RWPE1 (cell line): ENCODE results near the gene STOX1.
A peak's percentile ranks its signal among the peaks of the same experiment; 100 is the strongest.

ENCODE experiments used
- CTCF ChIA-PET: fragments of 350-600 bp; sonication (Branson Sonifier 250); formaldehyde crosslinking; extraction: SDS; loops from one replicate; lab custom pipeline; 2021; lab: Yijun Ruan, JAX
- POLR2A ChIA-PET: fragments of 400-600 bp; formaldehyde crosslinking; extraction: SDS; loops from one replicate; lab custom pipeline; 2020; ENCODE audit warnings: antibody characterized with exemption; ENCODE audit not compliant: low non-redundant PET; lab: Yijun Ruan, JAX
- DNase-seq: peaks from one replicate; pipeline ENCODE4 v3.0.0; 2012; ENCODE audit warnings: low spot score
- H3K27ac ChIP-seq: fragments of 450-650 bp; 2 replicates; pipeline ENCODE4 v1.5.1; 2017
- TF ChIP-seq, protein P1 (sequence below): fragments of 450-650 bp; conservative IDR thresholded peaks from 2 replicates; pipeline ENCODE4 v1.5.1; 2017; ENCODE audit warnings: low read depth, mild to moderate bottlenecking

Gene STOX1

DNA sequence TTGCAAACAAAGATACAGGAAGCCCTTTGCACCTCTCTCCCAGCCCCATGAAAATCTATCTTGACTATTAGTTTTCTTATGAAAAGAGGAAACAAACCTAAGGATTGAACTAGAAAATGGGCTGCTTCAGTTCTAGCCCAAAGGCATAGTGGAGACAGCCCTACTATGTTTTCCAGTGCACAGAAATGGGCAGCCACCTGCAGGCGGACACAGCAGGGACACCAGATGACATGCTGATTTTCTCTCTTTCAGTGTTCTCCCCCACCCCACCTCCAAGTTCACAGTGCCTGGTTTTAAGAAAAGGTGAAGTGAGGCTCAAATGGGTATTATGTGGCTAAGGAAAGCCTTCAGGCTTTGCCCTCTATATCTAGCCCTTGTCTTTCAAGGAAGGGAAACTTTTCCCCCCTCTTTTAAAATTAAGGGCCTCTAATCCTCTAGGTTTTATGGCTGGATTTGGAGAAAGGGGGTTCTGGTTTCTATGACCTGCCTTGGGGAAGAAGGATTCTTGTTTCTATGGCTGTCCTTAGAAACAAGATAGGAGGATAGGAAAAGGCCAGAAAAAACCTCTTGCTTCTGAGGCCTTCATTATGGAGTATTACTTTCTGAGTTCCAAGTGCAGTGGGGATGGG, 50.3 kb downstream of the STOX1 start:
- CTCF ChIA-PET, result no interaction called here
- H3K27ac ChIP-seq, result no peak overlapping the region
- POLR2A ChIA-PET, result no interaction called here
- TF ChIP-seq, protein P1, sequence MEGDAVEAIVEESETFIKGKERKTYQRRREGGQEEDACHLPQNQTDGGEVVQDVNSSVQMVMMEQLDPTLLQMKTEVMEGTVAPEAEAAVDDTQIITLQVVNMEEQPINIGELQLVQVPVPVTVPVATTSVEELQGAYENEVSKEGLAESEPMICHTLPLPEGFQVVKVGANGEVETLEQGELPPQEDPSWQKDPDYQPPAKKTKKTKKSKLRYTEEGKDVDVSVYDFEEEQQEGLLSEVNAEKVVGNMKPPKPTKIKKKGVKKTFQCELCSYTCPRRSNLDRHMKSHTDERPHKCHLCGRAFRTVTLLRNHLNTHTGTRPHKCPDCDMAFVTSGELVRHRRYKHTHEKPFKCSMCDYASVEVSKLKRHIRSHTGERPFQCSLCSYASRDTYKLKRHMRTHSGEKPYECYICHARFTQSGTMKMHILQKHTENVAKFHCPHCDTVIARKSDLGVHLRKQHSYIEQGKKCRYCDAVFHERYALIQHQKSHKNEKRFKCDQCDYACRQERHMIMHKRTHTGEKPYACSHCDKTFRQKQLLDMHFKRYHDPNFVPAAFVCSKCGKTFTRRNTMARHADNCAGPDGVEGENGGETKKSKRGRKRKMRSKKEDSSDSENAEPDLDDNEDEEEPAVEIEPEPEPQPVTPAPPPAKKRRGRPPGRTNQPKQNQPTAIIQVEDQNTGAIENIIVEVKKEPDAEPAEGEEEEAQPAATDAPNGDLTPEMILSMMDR, result no peak
- DNase-seq, result no peak

DNA sequence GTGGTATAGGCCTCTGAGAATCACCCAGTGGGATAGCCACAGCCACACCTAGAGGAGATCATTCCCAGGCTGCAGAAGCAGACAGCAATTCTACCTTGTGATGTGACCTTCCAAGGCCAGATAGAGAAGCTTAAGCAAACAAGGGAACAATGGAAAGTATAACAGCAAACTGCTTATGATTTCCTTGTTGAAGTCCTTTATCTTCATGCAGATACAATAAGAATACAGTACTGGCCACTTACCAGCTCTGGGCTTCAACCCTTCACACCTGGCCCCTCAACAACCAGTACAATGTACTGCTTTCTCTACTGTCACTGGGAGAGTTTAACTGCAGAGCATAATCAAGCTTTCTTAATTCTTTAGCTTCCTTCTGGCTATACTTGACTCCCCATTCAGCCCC, 51.2 kb downstream of the STOX1 start:
- no peak overlapping the region for H3K27ac ChIP-seq
- POLR2A ChIA-PET, result interaction anchor here (0.6 kb wide), 1 partner anchor 49 kb away, joined by 7 read pairs; no protein-coding TSS in a partner anchor
- CTCF ChIA-PET, result interaction anchor here (0.9 kb wide), 1 partner anchor 11 kb away, joined by 3 read pairs; no protein-coding TSS in a partner anchor
- TF ChIP-seq, protein P1, result no peak
- DNase-seq, result no peak

DNA sequence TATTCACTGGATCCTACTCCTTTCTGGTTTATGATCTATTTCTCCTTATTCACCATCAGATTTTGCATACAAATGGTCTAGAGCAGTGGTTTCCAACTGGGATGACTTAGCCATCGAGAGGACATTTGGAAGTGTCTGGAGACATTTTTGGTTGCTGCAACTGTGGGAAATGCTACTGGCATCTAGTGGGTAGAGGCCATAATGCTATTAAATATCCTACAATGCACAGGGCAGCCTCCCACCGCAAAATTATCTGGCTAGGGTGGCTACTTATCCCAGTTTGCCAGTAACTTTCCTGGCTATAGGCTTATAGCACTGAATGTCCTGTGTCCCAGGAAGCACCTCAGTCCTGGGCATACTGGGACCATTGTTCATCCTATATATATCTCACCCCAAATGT, 52.3 kb downstream of the STOX1 start:
- ChIA-PET CTCF (no interaction called here), POLR2A (no interaction called here)
- DNase-seq, result no peak
- TF ChIP-seq, protein P1, result no peak
- no peak overlapping the region for H3K27ac ChIP-seq

DNA sequence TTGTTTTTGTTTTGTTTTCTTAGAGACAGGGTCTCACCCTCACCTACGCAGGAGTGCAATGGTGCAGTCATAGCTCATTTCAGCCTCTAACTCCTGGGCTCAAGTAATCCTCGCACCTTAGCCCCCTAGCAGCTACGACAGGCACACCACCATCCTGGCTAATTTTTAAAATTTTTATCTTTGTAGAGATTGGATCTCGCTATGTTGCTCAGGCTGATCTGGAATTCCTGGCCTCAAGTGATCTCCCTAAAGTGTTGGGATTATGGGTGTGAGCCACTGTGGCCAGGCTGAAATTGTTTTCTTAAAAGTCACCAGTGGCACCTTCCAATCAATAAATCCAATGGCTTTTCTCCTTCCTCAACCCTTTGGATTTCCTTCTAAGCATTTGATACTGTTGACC, 52.9 kb downstream of the STOX1 start:
- TF ChIP-seq, protein P1, result no peak
- DNase-seq, result no peak
- CTCF ChIA-PET, result interaction anchor here (0.6 kb wide), 1 partner anchor 189 kb away, joined by 4 read pairs; no protein-coding TSS in a partner anchor
- POLR2A ChIA-PET, result no interaction called here
- H3K27ac ChIP-seq, result no peak overlapping the region

DNA sequence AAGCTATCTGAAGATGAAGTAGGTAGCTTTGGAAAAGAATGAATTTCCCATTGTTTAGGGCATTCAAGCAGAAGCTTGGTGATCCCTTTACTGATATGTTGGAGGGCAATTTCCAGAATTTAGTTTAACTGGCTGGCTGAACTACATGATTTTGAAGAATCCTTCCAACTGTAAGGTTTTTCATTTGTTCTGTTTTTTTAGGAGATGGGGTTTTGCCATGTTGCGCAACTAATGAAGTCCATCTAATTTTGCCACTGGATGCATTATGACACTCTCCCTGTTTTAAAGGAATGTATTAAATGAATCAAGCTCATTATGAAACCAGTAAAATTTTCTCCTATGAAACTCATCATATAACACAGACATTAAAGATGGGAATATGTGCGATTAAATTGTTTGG, 67.7 kb downstream of the STOX1 start:
- H3K27ac ChIP-seq, result no peak overlapping the region
- TF ChIP-seq, protein P1, result no peak
- ChIA-PET CTCF (interaction anchor here (0.5 kb wide), 1 partner anchor 1010 kb away, joined by 3 read pairs; no protein-coding TSS in a partner anchor), POLR2A (no interaction called here)
- no peak for DNase-seq

DNA sequence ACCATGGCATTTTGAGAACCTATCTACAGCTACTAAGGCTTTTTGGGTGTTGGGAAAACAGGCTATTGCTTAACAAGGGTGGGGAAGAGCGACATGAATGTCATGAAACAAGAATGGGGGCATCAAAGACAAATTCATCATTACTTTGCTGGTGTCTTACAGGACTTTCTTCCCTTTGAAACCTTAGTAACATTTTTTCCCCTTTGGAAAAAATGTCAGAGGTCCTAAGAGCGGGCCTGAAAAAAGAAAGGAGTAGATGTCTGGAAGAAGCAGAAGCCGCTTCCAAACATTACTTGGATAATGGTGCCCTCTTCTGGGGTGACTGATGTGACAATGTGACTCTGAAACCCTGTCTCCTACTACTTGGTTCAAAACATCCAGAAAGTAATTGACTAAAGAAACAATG, 70.0 kb downstream of the STOX1 start:
- TF ChIP-seq, protein P1, result peak; percentile 62
- ChIA-PET CTCF (interaction anchor here (0.5 to 1.0 kb wide), 12 partner anchors 36 to 1064 kb away, joined by 3 to 7 read pairs (median 4); no protein-coding TSS in a partner anchor), POLR2A (no interaction called here)
- peak; percentile 58 for DNase-seq
- no peak overlapping the region for H3K27ac ChIP-seq
